LNCAP (cell line): ENCODE results near the gene ITGB1.

Experiments used
- CTCF ChIP-seq: fragments of 450-650 bp; IDR thresholded peaks from 2 replicates; pipeline ENCODE4 v1.5.1; 2017; ENCODE audit warnings: mild to moderate bottlenecking

The ITGB1 gene

GRCh38 chr10:32981760-32982159 is 23.7 kb upstream of the ITGB1 start:
- TF ChIP-seq CTCF: no peak

- TF ChIP-seq CTCF: no peak
These were observed 22.8 kb upstream of the ITGB1 start for GRCh38 chr10:32980558-32981468.

- no peak for TF ChIP-seq CTCF
These were observed 22.2 kb upstream of the ITGB1 start for GRCh38 chr10:32980242-32980557.

- TF ChIP-seq CTCF: no peak
These were observed 21.0 kb upstream of the ITGB1 start for GRCh38 chr10:32979041-32979440.

- TF ChIP-seq CTCF: no peak
These were observed 18.3 kb upstream of the ITGB1 start for GRCh38 chr10:32976338-32976737.

GRCh38 chr10:32972929-32973328 is 14.9 kb upstream of the ITGB1 start:
- TF ChIP-seq CTCF: no peak

GRCh38 chr10:32972460-32972859 is 14.4 kb upstream of the ITGB1 start:
- no peak for TF ChIP-seq CTCF
